Vagina (tissue), 2 donors: Measurements from ENCODE around the gene C5orf15.

Experiments used
- POLR2A ChIP-seq, 2 donors: fragments of 450-650 bp; IDR thresholded peaks; one replicate each; pipeline ENCODE4 v1.6.1; 2017; ENCODE audit warnings: antibody characterized with exemption in 2 of 2, mild to moderate bottlenecking in 2 of 2, moderate library complexity in 2 of 2
- POLR2AphosphoS5 ChIP-seq, 2 donors: sonication (generic); formaldehyde crosslinking; IDR thresholded peaks; one replicate each; pipeline ENCODE4 v1.9.0; 2017; ENCODE audit warnings: antibody characterized with exemption in 2 of 2, mild to moderate bottlenecking in 2 of 2, low read depth in 1 of 2; ENCODE audit not compliant: insufficient read depth in 1 of 2
- TF ChIP-seq, protein P1 (sequence below), 3 experiments: fragments of 450-650 bp in 2 of 3; fragments of 200-600 bp in 1 of 3; sonication (generic) in 1 of 3; IDR thresholded peaks; one replicate each; pipeline ENCODE4 v1.5.1; 2017 to 2019; ENCODE audit warnings: antibody characterized with exemption in 3 of 3, mild to moderate bottlenecking in 2 of 3, moderate library complexity in 2 of 3

DNA sequence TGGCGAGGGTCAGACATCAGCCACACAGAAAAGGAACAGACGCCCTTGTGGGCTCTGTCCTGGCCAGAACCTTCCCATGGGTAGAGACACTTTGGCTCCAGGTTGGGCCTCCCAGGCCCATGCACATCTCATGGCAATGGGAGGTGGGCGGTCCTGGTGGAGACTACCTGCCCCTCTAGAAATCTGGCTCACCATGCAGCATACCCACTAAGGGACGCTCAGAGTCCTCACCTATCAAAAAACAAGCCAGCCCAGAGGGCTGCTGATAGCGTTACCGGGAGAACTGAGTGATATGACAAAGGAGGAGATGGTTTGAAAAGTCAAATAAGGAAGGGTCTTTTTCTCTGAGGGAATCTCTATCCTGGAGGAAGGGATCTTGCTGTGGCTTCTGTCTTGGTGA, 62.1 kb downstream of the C5orf15 start:
- TF ChIP-seq POLR2AphosphoS5 (IDR thresholded peaks at IDR 0.05; ENCODE audit: insufficient read depth in 1 of 2, low read depth in 1 of 2) = no peak
- TF ChIP-seq, protein P1, sequence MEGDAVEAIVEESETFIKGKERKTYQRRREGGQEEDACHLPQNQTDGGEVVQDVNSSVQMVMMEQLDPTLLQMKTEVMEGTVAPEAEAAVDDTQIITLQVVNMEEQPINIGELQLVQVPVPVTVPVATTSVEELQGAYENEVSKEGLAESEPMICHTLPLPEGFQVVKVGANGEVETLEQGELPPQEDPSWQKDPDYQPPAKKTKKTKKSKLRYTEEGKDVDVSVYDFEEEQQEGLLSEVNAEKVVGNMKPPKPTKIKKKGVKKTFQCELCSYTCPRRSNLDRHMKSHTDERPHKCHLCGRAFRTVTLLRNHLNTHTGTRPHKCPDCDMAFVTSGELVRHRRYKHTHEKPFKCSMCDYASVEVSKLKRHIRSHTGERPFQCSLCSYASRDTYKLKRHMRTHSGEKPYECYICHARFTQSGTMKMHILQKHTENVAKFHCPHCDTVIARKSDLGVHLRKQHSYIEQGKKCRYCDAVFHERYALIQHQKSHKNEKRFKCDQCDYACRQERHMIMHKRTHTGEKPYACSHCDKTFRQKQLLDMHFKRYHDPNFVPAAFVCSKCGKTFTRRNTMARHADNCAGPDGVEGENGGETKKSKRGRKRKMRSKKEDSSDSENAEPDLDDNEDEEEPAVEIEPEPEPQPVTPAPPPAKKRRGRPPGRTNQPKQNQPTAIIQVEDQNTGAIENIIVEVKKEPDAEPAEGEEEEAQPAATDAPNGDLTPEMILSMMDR (IDR thresholded peaks at IDR 0.05) = no peak
- TF ChIP-seq POLR2A (IDR thresholded peaks at IDR 0.05) = no peak
